Breast epithelium (tissue), 3 donors: ENCODE measurements around the gene OXSR1.

Experiments
- POLR2A ChIP-seq: fragments of 450-650 bp; IDR thresholded peaks from one replicate; pipeline ENCODE4 v1.6.1; 2016; ENCODE audit warnings: antibody characterized with exemption, mild to moderate bottlenecking, moderate library complexity
- POLR2AphosphoS5 ChIP-seq, 3 donors: sonication (generic); formaldehyde crosslinking; IDR thresholded peaks; one replicate each; pipeline ENCODE4 v1.6.1; 2017; ENCODE audit warnings: antibody characterized with exemption in 3 of 3
- TF ChIP-seq, protein P1 (sequence below), 3 donors: fragments of 450-650 bp; IDR thresholded peaks; one replicate each; pipeline ENCODE4 v1.5.1; 2016 to 2017; ENCODE audit warnings: antibody characterized with exemption in 3 of 3, mild to moderate bottlenecking in 3 of 3, moderate library complexity in 3 of 3

DNA sequence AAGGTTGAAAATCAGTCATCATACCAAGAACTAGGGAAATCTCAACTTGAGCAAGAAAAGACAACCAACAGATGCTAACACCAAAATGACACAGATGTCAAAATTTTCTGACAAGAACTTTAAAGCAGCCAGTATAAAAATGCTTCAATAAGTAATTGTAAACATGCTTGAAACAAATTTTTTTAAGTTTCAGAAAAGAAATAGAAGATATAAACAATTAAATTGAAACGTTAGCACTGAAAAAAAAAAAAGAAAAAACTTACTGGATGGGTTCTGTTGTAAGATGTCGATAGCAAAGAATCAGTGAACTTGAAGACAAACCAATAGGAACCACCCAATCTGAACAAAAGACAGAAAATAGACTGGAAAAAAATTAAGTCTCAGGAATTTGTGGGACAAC lies 18.8 kb upstream of the OXSR1 start:
- TF ChIP-seq, protein P1, sequence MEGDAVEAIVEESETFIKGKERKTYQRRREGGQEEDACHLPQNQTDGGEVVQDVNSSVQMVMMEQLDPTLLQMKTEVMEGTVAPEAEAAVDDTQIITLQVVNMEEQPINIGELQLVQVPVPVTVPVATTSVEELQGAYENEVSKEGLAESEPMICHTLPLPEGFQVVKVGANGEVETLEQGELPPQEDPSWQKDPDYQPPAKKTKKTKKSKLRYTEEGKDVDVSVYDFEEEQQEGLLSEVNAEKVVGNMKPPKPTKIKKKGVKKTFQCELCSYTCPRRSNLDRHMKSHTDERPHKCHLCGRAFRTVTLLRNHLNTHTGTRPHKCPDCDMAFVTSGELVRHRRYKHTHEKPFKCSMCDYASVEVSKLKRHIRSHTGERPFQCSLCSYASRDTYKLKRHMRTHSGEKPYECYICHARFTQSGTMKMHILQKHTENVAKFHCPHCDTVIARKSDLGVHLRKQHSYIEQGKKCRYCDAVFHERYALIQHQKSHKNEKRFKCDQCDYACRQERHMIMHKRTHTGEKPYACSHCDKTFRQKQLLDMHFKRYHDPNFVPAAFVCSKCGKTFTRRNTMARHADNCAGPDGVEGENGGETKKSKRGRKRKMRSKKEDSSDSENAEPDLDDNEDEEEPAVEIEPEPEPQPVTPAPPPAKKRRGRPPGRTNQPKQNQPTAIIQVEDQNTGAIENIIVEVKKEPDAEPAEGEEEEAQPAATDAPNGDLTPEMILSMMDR (IDR thresholded peaks at IDR 0.05): no peak
- no peak for TF ChIP-seq POLR2A
- no peak for TF ChIP-seq POLR2AphosphoS5 (IDR thresholded peaks at IDR 0.05)
